GM21423 (cell line): ENCODE measurements around the gene NKIRAS2.

Source experiments
- ATAC-seq: cut with Tn5 transposase; IDR thresholded peaks from one replicate; pipeline ENCODE4 v1.9.1; 2021; ENCODE audit warnings: mild to moderate bottlenecking, moderate library complexity; ENCODE audit not compliant: unreplicated experiment

Gene NKIRAS2

DNA sequence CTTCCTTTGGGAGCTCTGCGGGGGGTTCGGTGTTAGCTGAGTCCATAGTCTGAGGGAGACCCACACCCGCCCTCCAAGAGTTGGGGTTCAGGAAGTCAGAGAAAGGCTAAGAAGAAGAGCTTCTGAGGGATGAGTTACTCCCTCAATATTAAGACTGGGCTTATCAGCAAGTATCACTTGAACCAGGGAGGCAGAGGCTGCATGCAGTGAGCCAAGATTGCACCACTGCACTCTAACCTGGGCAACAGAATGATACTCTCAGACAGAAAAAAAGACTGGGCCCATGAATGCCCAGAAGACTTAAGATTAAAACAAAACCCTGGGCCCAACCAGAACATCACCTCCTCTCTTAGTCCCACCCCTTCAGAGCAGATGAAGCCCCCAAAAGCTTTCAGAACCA lies 6.0 kb downstream of the NKIRAS2 start:
- no peak for ATAC-seq

DNA sequence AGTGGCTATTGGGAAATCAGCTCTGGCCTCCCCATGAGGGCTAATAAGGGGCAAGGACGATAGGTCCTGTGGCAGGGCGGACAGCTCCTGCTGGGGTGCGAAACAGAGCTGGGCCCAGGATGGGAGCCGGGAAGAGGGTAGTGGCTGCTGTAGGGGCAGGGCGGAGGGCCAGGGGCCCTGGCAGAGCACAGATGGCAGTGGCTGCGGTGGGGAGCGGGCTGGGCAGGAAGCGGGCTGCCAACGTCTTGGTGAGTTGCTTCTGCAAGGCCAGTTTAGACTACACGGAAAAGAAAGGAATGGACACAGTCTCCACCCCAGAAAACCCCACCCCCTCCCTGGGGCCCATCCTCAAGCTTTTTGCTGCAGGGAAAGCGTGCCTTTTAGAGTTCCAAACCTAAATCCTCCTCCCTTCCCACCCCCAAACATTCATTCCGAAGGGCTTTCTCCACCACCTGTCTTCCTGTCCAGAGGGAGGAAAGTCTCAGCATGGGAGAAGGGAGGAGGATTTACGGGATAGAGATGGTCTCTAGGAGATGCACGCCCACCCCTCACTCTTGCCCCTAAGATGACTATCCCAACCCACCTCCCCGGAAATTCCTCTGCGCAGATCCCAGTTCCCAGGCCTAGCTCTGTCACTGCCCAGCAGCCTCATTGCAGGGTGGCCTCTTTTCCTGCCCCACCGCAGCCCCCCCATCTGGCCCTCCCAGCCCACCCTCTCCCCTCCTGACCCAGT lies 7.1 kb downstream of the NKIRAS2 start:
- no peak for ATAC-seq

DNA sequence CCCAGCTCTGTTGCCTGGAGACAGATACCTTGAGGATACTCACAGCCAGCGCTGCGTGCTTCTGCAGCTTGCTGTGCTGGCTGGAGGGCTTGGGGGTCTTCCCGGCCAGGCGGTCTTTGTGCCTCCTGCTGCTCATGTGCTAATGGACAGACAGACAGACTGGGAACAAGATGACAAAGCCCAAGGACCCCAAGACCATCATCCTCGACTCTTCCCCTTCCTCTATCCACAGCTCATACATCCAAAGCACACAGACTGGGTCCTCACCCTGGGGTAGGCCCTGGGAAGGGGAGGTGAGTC lies 7.7 kb downstream of the NKIRAS2 start:
- ATAC-seq, result no peak

DNA sequence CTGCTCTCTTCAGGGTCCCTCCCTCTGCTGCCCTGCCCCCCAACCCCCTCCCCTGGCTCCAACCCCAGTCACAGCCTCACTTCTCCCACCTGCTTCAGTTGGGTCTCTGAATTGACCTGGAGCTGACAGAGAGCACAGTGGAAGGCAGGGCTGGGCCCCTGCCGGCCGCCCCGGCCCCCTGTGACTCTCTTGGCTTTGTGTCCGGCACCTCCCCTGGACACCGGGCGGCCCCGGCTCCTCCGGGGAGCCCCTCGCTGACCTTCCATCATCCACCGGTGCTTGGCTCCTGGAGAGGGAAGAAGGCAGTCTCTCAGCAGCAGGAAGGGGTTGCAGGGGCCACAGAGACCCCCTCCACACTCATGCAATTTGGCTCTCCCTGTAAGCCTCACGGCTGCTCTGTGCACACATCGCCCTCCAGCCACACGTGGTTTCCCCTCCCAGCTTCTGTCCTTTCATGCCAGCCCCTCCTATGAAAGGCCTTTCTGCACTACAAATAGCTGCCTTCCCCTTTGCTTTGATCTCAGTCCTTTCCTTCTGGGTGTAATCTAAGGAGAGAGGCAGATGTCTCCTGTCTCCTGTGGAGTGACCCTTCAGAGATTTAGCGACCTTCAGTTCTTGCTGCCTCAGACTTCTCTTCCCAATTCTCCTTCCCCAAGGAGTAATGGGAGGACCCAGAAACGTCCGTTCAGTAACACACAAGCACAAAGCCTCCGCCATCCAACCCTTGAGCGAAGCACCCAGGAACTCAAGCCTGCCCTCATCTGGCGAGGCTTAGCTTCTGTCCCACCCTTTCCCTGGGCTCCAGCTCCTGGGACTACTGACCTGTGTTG lies 8.3 kb downstream of the NKIRAS2 start:
- no peak for ATAC-seq

DNA sequence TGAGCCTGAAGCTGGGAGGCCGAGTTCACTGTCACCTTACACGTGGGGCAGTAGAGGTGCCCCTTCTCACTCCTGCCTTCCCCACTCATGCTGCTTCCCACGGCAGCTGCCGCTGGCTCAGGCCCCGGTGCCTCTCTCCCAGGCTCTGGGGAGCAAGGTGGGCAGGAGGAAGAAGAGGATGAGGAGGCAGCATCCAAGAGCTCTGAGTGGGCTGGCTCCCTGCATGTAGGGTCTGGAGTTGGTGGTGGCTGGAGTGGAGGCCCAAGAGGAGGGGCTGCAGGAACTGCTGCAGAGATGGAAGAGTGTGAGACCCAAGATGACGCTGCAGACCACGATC lies 8.9 kb downstream of the NKIRAS2 start:
- no peak for ATAC-seq

DNA sequence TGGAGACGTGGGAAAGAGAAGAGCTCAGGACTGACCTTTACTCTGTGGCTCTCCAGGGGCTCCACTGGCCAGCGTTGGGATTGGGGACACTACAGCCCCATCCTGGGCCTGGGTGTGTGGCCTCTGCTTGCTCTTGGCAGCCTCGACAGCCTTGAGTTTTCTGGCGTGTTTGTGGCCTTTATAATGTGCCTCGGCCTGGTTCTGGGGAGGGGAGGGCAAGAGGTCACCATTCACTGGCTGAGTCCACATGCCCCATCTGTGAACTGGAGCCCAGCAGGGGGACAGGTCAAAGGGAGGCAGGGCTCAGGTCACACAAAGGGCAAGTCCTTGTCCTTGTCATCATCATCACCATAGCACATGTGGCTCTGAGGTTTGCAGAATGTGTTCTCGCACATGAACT lies 11.7 kb downstream of the NKIRAS2 start:
- no peak for ATAC-seq

DNA sequence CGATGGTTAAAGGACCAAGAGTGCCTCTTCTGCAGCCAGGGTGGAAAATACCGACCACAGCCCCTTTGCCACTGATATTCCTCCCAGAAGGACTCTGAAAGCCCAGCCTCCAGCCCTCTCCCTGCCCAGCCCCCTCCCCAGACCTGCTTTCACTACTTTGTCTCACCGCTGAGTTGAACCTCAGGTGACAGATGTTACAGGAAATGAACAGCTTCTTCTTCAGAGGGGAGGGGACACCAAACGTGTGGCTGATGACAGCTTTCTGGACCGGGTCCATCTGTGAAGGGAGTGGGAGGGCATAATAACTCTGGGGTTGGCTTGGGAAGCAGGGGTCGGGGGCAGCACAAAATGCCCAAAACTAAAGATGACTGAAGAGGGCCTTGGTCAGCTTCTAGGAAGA lies 14.2 kb downstream of the NKIRAS2 start:
- ATAC-seq, result no peak

DNA sequence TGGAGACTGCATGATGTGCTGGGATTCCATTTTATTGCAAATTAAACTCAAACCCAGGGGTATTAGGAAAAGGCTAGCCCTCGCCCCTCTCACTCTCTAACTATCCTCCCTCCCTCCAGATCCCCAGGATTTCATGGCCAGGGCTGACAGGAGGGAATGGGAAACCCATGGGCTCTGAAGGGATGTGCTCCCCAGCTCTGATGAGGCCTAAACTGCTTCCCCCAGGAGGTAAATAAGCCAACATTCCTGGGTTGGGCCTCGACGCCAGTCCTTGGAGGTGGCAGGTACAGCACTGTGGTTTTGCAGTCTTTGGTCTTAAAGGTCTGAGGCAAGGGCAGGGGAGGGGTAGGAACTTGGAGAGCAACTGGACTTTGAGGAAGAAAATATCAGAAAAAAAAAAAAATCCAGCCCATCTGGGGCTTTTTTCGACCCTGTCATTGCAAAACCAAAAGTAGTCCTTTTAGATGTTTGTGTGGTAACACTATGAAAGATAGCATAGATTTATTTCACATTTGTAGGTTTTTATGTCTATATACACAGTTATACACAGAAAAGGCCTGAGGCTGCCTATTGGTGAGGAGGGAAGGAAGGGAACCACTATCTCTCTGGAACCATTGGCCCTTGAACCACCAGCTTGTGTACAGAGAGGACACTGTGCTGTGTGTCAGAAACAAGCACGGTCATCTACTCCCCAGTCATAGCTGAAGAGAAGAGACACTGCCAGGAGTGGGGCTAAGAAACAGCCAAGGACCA lies 18.5 kb downstream of the NKIRAS2 start:
- no peak for ATAC-seq

DNA sequence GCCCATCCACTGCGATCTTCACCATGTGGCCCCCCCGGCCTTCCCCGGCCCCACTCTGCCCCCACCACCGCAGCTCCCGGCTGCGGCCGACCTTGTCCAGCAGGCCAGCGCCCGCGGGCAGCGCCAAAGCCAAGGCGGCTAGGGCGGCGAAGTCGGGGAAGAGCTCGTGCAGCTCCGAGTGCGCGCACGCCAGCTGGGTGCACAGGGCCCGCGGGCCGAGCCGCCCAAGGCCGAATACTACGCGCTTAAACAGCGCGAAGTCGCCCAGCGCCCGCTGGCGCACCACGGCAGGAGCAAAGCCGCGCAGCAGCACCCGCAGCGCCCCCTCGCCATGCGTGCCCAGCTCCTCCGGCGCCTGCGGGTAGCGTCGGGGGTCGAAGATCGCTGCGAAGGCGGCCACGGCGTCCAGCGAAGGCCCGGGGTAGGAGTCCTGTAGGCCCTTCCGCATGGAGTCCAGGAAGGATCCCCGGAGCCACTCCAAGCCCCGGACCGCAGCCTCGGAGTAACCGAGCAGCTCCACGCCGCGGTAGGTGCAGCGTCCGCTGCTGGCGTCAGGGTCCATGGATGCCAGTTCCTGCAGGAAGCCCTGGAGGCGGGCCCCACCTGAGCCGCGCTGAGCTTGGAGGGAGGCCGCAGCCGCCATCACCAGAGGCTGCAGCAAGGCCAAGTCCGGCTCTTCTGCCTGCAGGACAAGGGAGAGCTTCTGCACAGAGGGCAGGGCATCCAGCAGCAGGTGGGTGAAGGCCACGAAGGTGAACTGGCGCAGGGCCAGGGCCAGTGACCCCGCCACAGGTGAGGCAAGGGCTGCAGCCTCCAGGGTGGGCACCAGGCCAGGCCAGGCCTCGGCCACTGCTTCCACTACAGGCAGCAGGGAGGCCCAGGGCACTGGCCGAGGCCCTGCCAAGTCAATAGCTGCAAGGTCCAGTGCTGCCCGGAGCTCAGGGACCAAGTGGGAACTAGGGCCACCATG lies 20.2 kb downstream of the NKIRAS2 start:
- ATAC-seq, result no peak

DNA sequence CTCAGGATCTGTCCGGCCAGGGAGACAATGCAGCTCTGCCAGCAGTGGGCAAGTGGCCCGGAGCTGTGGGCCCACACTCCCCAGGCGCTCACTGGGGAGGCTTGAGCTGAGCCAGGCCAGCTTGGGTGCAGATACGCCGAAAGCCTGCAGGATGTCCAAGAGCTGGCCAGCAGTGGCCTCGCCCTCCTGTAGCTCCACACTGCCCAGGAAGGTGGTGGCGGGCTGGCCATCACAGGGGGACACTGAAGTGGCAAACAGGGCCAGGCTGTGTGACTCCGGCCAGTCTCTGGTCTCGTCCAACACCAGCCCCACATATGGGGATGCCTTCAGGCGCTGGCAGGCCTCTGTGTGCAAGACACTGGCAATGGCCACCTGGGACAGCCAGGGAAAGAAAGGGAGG lies 20.9 kb downstream of the NKIRAS2 start:
- no peak for ATAC-seq

DNA sequence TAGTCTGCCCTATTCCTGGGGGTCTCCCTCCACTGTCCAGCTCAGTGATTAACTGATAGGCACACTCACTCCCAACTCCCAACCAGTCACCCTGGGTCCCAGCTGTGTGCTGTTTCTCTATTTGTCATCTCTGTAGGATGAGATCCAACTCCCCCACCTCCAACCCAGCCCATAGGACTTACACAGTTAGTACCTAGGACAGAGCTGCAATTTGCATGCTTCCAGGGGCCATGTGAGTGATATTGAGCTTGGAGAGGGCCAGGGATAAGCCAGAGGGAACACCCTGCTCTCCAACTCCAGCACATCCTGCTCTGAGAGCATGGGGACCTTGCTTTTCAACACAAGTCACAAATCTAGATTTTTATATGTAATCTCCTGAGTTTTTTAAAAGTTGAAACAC lies 21.7 kb downstream of the NKIRAS2 start:
- no peak for ATAC-seq

DNA sequence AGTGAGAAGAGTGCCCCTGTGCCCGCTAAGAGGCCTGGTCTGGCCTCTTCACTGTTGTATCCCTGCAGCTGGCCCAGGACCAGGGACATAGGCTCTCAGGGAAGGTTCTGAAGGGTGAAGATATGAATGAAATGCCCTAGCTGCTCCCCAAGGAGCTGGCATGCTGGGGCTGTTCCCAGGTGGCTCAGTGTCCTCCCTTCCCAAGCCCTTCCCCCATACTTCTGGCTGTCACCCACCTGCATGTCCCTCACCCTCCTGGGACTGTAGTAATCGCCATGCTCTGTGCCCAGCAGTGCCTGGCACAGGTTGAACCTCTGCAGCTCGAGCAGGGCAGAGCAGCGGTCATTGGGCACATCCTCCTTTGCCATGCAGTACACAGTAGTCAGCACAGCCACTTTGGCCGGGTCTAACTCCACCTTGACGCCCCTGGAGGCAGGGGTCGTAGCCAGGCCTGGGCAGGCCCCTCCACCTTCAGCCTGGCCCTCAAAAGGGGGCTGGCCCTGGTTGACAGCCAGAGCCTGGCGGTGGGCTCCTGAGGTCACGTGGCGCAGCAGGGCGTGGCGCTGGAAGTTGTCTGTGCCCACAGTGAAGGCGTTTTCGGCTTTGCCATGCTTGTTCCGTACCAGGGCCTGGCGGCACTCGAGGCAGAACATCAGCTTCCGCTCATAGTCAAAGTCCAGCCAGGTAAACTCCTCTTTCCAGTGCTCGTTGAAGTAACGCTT lies 22.9 kb downstream of the NKIRAS2 start:
- no peak for ATAC-seq

DNA sequence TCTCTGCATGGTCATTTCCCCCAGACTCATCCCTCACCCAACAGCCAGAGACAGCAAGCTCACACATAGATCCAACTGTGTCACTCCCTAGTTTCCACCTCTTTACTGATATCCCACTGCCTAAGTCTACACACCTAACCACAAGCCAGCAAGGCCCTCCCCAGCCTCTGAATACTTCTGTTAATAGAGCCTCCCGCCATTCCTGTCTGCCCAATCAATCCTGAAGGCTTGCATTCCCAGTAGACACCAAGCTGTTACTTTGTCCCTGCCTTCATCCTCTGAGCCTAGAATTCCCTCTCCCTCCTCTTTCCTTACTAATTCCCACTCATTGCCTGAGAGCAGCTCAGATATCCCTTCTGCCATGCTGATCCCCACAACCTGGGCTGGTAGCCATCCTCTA lies 25.8 kb downstream of the NKIRAS2 start:
- no peak for ATAC-seq

DNA sequence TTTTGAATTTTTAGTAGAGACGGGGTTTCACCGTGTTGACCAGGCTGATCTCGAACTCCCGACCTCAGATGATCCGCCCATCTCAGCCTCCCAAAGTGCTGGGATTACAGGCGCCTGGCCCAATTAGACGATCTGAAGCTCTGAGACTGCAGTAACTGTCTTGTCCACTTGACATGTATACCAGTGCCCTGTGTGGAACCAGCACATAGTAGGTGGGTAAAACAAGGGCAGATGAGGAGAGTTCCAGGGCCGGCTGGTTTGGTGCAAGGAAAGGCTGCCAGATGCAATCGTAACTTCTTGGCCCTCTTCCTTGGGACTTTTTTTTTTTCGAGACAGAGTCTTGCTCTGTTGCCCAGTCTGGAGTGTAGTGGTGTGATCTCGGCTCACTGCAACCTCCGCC lies 27.5 kb downstream of the NKIRAS2 start:
- ATAC-seq, result no peak

DNA sequence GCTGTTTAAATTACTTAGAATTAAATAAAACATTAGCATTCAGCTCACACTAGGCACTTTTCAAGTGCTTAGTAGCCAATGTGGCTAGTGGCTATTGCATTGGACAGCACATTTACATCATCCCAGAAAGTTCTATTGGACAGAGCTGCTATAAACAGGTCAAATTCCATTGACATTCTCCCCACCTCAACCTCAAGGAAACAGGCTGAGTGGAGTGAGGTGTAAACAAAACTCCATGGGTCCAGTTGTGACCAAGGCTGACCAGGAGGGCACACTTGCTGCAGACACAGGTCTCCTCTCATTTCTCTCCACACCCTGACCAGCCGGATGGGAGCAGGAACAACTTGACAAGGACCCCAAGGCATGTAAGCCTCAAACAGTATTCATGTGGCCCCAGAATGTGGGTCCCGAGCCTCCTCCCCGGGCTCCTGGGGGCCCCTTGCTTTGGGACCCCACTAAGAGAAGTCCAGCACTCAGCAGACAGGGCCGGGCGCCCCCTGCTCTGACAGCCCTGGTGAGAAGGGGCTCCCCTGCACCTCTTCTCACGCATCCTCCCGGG lies 30.0 kb downstream of the NKIRAS2 start:
- ATAC-seq, result no peak

DNA sequence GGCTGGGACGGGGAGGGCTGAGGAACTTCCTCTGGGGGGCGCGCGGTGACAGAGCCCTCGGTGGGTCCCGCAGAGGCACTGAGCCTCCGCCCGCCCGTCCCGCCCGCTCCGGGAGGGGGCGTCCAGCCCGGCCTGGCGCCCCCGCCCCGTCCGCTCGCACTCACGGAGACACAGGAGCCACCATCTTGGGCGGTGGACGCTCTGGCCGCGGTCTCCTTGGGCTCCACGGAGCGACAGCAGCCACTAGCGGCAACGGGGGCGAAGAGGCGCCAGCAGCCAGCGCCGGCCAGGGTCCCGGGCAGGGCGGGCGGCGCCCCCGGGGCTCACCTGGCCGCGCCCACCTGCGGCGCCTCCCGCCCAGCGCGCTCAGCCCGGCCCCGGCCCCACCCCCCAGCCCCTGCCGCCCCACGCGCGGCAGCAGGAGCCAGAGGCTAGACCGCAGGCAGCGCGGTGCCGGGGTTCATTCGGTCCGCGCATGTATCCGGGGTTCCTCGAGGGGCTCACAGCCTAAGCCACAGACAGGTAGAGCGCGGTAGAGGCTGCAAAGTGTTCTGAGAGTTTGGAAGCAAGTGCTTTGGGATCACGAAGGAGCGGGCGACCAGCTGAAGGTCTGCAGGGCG lies 30.6 kb downstream of the NKIRAS2 start, which contains the start of gene C17orf113:
C17orf113 (minus strand) TSS at position 209 of the 620 bp plus-strand sequence. CDS start 7,225 bp downstream, outside the sequence.
- ATAC-seq, result no peak

DNA sequence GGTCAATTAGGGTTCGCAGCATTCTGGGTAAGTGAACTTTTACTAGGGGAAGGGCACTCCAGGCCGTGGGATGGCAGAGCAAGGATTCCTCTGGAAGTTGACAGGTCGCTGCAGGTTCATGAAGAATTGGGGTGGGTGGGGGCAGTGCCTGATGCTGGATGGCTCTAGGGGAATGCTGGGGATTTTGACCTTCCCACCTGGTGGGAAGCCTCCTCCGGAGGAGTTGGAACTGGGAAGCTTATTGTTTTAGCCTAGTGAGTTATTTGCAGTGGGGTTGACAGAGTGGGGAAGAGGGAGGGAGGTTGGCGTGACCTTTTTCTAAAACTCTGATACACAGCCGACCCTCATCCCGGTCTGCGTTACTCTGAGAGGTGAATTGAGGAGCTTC lies 31.1 kb downstream of the NKIRAS2 start:
- ATAC-seq, result no peak

DNA sequence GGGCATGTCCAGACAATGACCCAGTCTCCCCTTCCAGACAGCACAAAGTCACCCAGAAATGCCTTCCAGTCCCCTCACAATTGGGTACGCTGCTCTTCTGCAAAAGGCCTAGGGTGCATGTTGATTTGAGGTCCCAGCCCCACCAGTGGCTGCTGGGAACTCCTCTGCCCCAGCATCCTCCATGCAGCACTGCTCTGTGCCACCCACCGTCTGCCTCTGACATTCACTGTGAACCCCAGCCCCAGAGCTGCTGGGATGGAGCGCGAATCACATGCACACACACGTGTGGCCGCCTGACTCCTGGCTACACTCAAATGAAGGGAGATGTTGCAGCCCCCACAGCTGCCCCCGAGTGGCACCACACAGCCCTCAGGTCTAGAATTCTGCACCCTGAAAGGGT lies 31.8 kb downstream of the NKIRAS2 start:
- no peak for ATAC-seq

DNA sequence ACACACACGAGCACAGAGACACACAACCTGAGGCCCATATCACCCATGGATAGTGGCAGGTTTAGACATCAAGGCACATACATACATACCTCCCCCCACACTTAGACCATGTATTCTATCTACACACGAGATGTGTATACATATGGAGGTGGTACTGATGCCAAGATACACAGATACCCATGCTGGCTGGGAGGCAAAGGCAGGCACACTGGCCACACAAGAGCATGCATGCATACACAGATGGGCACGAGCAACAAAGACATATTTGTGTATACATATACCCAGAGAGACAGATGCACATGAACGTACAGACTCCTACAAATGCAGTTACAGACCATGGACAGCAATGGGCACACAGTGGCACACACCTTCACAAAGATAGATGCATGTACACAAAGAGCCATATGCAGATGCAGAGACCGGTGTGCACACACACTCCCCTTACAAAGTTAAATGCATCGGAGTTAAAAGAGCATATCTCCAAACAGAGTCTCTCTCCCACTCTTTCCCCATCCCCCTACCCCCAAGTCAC lies 32.5 kb downstream of the NKIRAS2 start:
- ATAC-seq, result no peak
